K562 (cell line): ENCODE results near the gene POU4F2. TPM values are rescaled to one million over a fixed set of nuclear protein-coding genes. Genes with fewer than 3 reads are reported as not detected.

ENCODE experiments used
- ATAC-seq: fragments of 200-7000 bp; cut with Tn5 transposase; 3 replicates; pipeline ENCODE4 v1.9.1; 2020; ENCODE audit warnings: moderate library complexity
- BruUV-seq: library from RNA; stranded (reverse); fragments of 400-500 nt; replicated peaks from 2 replicates; lab custom pipeline; 2021; lab: Mats Ljungman, UMichigan
- CTCF ChIA-PET: fragments of 300-600 bp; formaldehyde crosslinking; extraction: SDS; loops from one replicate; lab custom pipeline; 2021; ENCODE audit warnings: low intra/inter-chr PET ratio; lab: Yijun Ruan, JAX
- POLR2A ChIA-PET: fragments of 300-600, 350-650 bp; sonication (Branson Sonifier 250); formaldehyde crosslinking; extraction: SDS; loops from one replicate; lab custom pipeline; 2021; ENCODE audit warnings: antibody characterized with exemption, inconsistent platforms; lab: Yijun Ruan, JAX
- DNase-seq, 4 experiments: peaks; one replicate each; pipeline versions ENCODE4 v3.0.0 to v3.0.0-alpha.2; 2011 to 2018; ENCODE audit warnings: low spot score in 3 of 4, mixed read lengths in 3 of 4; ENCODE audit errors: extremely low read depth in 1 of 4
- FAIRE-seq: peaks from 2 replicates; lab custom pipeline; 2011; peaks lifted over from hg19 to GRCh38; lab: Jason Lieb, UNC
- H2AFZ ChIP-seq: 2 replicates; pipeline ENCODE4 v1.6.0; 2011; ENCODE audit warnings: low read depth, low read length, control low read depth, inconsistent platforms
- H3K27ac ChIP-seq: fragments of 200-600 bp; 3 replicates; pipeline ENCODE4 v1.8.0; 2011; ENCODE audit warnings: low read depth, mild to moderate bottlenecking, control low read depth, inconsistent platforms, low read length, moderate library complexity, mixed read lengths; ENCODE audit errors: extremely low read depth
- H3K27me3 ChIP-seq, 2 experiments: fragments of 300-600 bp in 1 of 2; 2 replicates in 1 of 2; 3 replicates in 1 of 2; pipeline versions ENCODE4 v1.6.0 to v1.8.0; 2011; ENCODE audit warnings: inconsistent platforms in 2 of 2, low read length in 2 of 2, mild to moderate bottlenecking in 1 of 2, mixed read lengths in 1 of 2, moderate library complexity in 1 of 2; ENCODE audit not compliant: control insufficient read depth in 2 of 2, insufficient read depth in 2 of 2
- H3K36me3 ChIP-seq: fragments of 300-600 bp; 3 replicates; pipeline ENCODE4 v1.8.0; 2011; ENCODE audit warnings: mild to moderate bottlenecking, low read length, inconsistent platforms; ENCODE audit not compliant: control insufficient read depth, insufficient read depth
- H3K4me1 ChIP-seq, 2 experiments: fragments of 200-600 bp in 1 of 2; replicated peaks in 1 of 2; 2 replicates in 1 of 2; 3 replicates in 1 of 2; pipeline versions ENCODE4 v1.5.1 to v1.8.0; 2011; ENCODE audit warnings: inconsistent platforms in 2 of 2, low read length in 2 of 2, mild to moderate bottlenecking in 1 of 2, mixed read lengths in 1 of 2, moderate library complexity in 1 of 2; ENCODE audit not compliant: control insufficient read depth in 2 of 2, insufficient read depth in 2 of 2
- H3K4me2 ChIP-seq: 2 replicates; pipeline ENCODE4 v1.6.1; 2011; ENCODE audit warnings: low read length, control low read depth, inconsistent platforms, mixed read lengths; ENCODE audit not compliant: insufficient read depth
- H3K4me3 ChIP-seq: fragments of 200-600 bp; sonication (generic), shearing (Covaris generic); 2 replicates; pipeline ENCODE4 v1.5.1; 2016; ENCODE audit warnings: control low read depth, inconsistent platforms
- H3K79me2 ChIP-seq: fragments of 200-600 bp; 3 replicates; pipeline ENCODE4 v1.8.0; 2011; ENCODE audit warnings: low read length, inconsistent platforms; ENCODE audit not compliant: control insufficient read depth, insufficient read depth
- H3K9ac ChIP-seq, 2 experiments: 2 replicates each; pipeline versions ENCODE4 v1.6.0 to v1.6.1; 2011; ENCODE audit warnings: low read depth in 2 of 2, low read length in 2 of 2, control low read depth in 1 of 2, inconsistent platforms in 1 of 2, mild to moderate bottlenecking in 1 of 2, mixed read lengths in 1 of 2; ENCODE audit not compliant: insufficient read depth in 1 of 2
- H3K9me1 ChIP-seq: one replicate; pipeline ENCODE4 v1.6.0; 2011; ENCODE audit warnings: inconsistent platforms, mild to moderate bottlenecking, low read length, moderate library complexity; ENCODE audit not compliant: control insufficient read depth, insufficient read depth
- H3K9me3 ChIP-seq: replicated peaks from 2 replicates; pipeline ENCODE4 v1.5.1; 2011; ENCODE audit warnings: low read depth, low read length, inconsistent platforms; ENCODE audit not compliant: control insufficient read depth, insufficient read depth
- H4K20me1 ChIP-seq: replicated peaks from 2 replicates; pipeline ENCODE4 v1.6.1; 2011; ENCODE audit warnings: low read length, inconsistent platforms, mixed read lengths; ENCODE audit not compliant: control insufficient read depth, insufficient read depth
- CHD4 ChIP-seq: fragments of 200-600 bp; sonication (generic); IDR thresholded peaks from 3 replicates; pipeline ENCODE4 v1.6.1; 2012; ENCODE audit warnings: low read depth, mild to moderate bottlenecking, mixed read lengths, low read length, inconsistent platforms; ENCODE audit not compliant: insufficient read depth, insufficient replicate concordance, poor library complexity, severe bottlenecking
- EHMT2 ChIP-seq: fragments of 450-650 bp; IDR thresholded peaks from 2 replicates; pipeline ENCODE4 v1.6.1; 2018; ENCODE audit warnings: antibody characterized with exemption
- MIER1 ChIP-seq: fragments of 450-650 bp; IDR thresholded peaks from 2 replicates; pipeline ENCODE4 v1.6.1; 2016; ENCODE audit warnings: antibody characterized with exemption, mild to moderate bottlenecking, low read depth
- MTA1 ChIP-seq: fragments of 450-650 bp; IDR thresholded peaks from 2 replicates; pipeline ENCODE4 v1.6.1; 2017; ENCODE audit warnings: borderline replicate concordance
- MTA2 ChIP-seq: fragments of 450-650 bp; IDR thresholded peaks from 2 replicates; pipeline ENCODE4 v1.6.1; 2016; ENCODE audit warnings: low read depth
- SAP30 ChIP-seq: fragments of 200-600 bp; sonication (generic); IDR thresholded peaks from 2 replicates; pipeline ENCODE4 v1.6.1; 2012; ENCODE audit warnings: borderline replicate concordance, low read depth, mild to moderate bottlenecking, moderate library complexity, low read length, control low read depth, inconsistent platforms; ENCODE audit not compliant: insufficient read depth, poor library complexity, severe bottlenecking
- ZEB2 ChIP-seq: fragments of 450-650 bp; IDR thresholded peaks from 2 replicates; pipeline ENCODE4 v1.6.1; 2016
- ZNF695 ChIP-seq: fragments of 450-650 bp; formaldehyde crosslinking; IDR thresholded peaks from 2 replicates; pipeline ENCODE4 v1.4.0; 2020; ENCODE audit warnings: mild to moderate bottlenecking, moderate library complexity
- WGBS: fragments of 100-300 bp; shearing (Covaris generic); methylation state at CpG from one replicate; pipeline ENCODE4 v1.1.6; 2016; ENCODE audit warnings: low coverage, mixed read lengths; ENCODE audit not compliant: insufficient coverage; ENCODE audit errors: missing lambda C conversion rate; 5-methylcytosine and 5-hydroxymethylcytosine counted together
- in situ Hi-C: fragments of 300-500 bp; cut with MboI; formaldehyde crosslinking; loops from 4 replicates; pipeline ENCODE4 v1.15.0; 2018; ENCODE audit warnings: inconsistent platforms, mixed read lengths
- intact Hi-C: fragments of 100-400 bp; cut with micrococcal nuclease; formaldehyde crosslinking; loops from 2 replicates; pipeline ENCODE4 v1.14.2; 2022
- polyA plus RNA-seq, 8 experiments: library from polyadenylated mRNA; depleted of rRNA in 4 of 8; stranded (reverse) in 5 of 8; unstranded in 3 of 8; fragments of >200 nt; fragmentation: Nextera tagmentation in 2 of 8; fragmentation: Illumina TruSeq in 1 of 8; extraction: Ambion mirVana in 2 of 8; extraction: Trizol in 1 of 8; gene quantifications; 2 replicates each; pipeline versions ENCODE4 v1.2.1 to v1.2.3, GENCODE V29; 2011 to 2014; ENCODE audit warnings: inconsistent platforms in 1 of 8, missing spikeins in 1 of 8
- total RNA-seq, 7 experiments: library from RNA; depleted of rRNA in 6 of 7; stranded (reverse); fragments of >200 nt in 6 of 7; fragmentation: Illumina TruSeq in 2 of 7; extraction: Trizol in 2 of 7; gene quantifications; 2 replicates each; pipeline versions ENCODE4 v1.2.1 to v1.2.3, GENCODE V29; 2011 to 2021; ENCODE audit warnings: low replicate concordance in 1 of 7
- TF ChIP-seq, protein P1 (sequence below), 2 experiments: fragments of 450-650 bp; IDR thresholded peaks; 2 replicates each; pipeline ENCODE4 v1.6.1; 2018; ENCODE audit warnings: mild to moderate bottlenecking in 2 of 2, low read depth in 1 of 2; ENCODE audit not compliant: partially characterized antibody in 2 of 2
- TF ChIP-seq, protein P2 (sequence below): sonication (generic); formaldehyde crosslinking; IDR thresholded peaks from 2 replicates; pipeline ENCODE4 v1.8.0; 2022; ENCODE audit warnings: missing genetic modification reagents, mild to moderate bottlenecking, borderline replicate concordance

Gene POU4F2
- total and polyA plus RNA-seq, 9 of the 15 experiments (the other 6 are each of a cell fraction or from before 2014, with no cell fraction given): not detected

GRCh38 chr4:146643812-146644401 lies 5.2 kb downstream of the POU4F2 start:
- FAIRE-seq: peak; percentile 70
- H3K4me2 ChIP-seq: no peak overlapping the region
- H3K9ac ChIP-seq: no peak overlapping the region
- H3K27me3 ChIP-seq: peaks cover 0 to 21% of the 10 kb centered on the region in 2 experiments; a peak in 2 of 5 replicates
- H3K27ac ChIP-seq: no peak overlapping the region
- no peaks in the 10 kb centered on the region for H4K20me1 ChIP-seq
- intact Hi-C loops (loop anchor here (10.0 kb wide), 1 partner anchor 299 kb away; no protein-coding TSS in a partner anchor), in situ Hi-C loops (no loop called here)
- WGBS: 0% methylated on average over 6 of the region's 6 CpGs
- H3K4me1 ChIP-seq: no peaks in the 10 kb centered on the region; a peak in 1 of 5 replicates
- BruUV-seq: no TSS peak
- no peaks in the 10 kb centered on the region for H3K79me2 ChIP-seq
- H3K4me3 ChIP-seq: no peak overlapping the region
- H3K9me3 ChIP-seq: no peaks in the 10 kb centered on the region
- CTCF ChIA-PET: no interaction called here
- H3K9me1 ChIP-seq: no peaks in the 10 kb centered on the region
- peak; percentile 70 for ATAC-seq
- peak in 2 of 4 experiments; percentile 12 to 39 for DNase-seq
- POLR2A ChIA-PET: no interaction called here
- H3K36me3 ChIP-seq: no peaks in the 10 kb centered on the region
- H2AFZ ChIP-seq: no peak overlapping the region
- TF ChIP-seq, protein P1, sequence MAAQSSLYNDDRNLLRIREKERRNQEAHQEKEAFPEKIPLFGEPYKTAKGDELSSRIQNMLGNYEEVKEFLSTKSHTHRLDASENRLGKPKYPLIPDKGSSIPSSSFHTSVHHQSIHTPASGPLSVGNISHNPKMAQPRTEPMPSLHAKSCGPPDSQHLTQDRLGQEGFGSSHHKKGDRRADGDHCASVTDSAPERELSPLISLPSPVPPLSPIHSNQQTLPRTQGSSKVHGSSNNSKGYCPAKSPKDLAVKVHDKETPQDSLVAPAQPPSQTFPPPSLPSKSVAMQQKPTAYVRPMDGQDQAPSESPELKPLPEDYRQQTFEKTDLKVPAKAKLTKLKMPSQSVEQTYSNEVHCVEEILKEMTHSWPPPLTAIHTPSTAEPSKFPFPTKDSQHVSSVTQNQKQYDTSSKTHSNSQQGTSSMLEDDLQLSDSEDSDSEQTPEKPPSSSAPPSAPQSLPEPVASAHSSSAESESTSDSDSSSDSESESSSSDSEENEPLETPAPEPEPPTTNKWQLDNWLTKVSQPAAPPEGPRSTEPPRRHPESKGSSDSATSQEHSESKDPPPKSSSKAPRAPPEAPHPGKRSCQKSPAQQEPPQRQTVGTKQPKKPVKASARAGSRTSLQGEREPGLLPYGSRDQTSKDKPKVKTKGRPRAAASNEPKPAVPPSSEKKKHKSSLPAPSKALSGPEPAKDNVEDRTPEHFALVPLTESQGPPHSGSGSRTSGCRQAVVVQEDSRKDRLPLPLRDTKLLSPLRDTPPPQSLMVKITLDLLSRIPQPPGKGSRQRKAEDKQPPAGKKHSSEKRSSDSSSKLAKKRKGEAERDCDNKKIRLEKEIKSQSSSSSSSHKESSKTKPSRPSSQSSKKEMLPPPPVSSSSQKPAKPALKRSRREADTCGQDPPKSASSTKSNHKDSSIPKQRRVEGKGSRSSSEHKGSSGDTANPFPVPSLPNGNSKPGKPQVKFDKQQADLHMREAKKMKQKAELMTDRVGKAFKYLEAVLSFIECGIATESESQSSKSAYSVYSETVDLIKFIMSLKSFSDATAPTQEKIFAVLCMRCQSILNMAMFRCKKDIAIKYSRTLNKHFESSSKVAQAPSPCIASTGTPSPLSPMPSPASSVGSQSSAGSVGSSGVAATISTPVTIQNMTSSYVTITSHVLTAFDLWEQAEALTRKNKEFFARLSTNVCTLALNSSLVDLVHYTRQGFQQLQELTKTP (IDR thresholded peaks at IDR 0.05; ENCODE audit: low read depth in 1 of 2, partially characterized antibody in 2 of 2): peak in 1 of 2 experiments; percentile 55
- TF ChIP-seq, protein P2, sequence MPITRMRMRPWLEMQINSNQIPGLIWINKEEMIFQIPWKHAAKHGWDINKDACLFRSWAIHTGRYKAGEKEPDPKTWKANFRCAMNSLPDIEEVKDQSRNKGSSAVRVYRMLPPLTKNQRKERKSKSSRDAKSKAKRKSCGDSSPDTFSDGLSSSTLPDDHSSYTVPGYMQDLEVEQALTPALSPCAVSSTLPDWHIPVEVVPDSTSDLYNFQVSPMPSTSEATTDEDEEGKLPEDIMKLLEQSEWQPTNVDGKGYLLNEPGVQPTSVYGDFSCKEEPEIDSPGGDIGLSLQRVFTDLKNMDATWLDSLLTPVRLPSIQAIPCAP (CRISPR knock-in tag): no peak
- no peak for TF ChIP-seq SAP30
- TF ChIP-seq ZNF695 (CRISPR knock-in tag): no peak
- no peak for TF ChIP-seq CHD4
- no peak for TF ChIP-seq MTA2
- peak; percentile 97 for TF ChIP-seq EHMT2
- TF ChIP-seq MTA1: no peak
- no peak for TF ChIP-seq ZEB2
- TF ChIP-seq MIER1: peak; percentile 91
